Neural cell (in vitro differentiated cells): ENCODE results near the gene ARFGAP3.

Experiments used
- CTCF ChIP-seq: fragments of 450-650 bp; IDR thresholded peaks from 2 replicates; pipeline ENCODE4 v1.5.1; 2014; ENCODE audit warnings: antibody characterized with exemption, mild to moderate bottlenecking, moderate library complexity; ENCODE audit not compliant: poor library complexity, severe bottlenecking
- EP300 ChIP-seq: fragments of 450-650 bp; conservative IDR thresholded peaks from 2 replicates; pipeline ENCODE4 v1.6.1; 2014; ENCODE audit warnings: antibody characterized with exemption, mild to moderate bottlenecking, moderate library complexity; ENCODE audit not compliant: poor library complexity, severe bottlenecking
- POLR2AphosphoS5 ChIP-seq: IDR thresholded peaks from 2 replicates; pipeline ENCODE4 v1.6.1; 2012
- TAF1 ChIP-seq: IDR thresholded peaks from 2 replicates; pipeline ENCODE4 v1.6.1; 2012; ENCODE audit warnings: low read depth

- TF ChIP-seq CTCF (no peak), EP300 (no peak), POLR2AphosphoS5 (no peak), TAF1 (no peak)
Observed at GRCh38 chr22:42862045-42862734, 5.1 kb upstream of the ARFGAP3 start.
